GM23338 (cell line): ENCODE data around the gene FGFR3. TPM values are rescaled to one million over a fixed set of nuclear protein-coding genes. Genes with fewer than 3 reads are reported as not detected.

Experiments
- ATAC-seq: fragments of 200-7000 bp; cut with Tn5 transposase; 3 replicates; pipeline ENCODE4 v1.9.1; 2020
- DNase-seq: peaks from one replicate; pipeline ENCODE4 v3.0.0-alpha.2; 2015; ENCODE audit warnings: low spot score
- H2AFZ ChIP-seq: fragments of 200-600 bp; sonication (generic); 2 replicates; pipeline ENCODE4 v1.8.0; 2016; ENCODE audit warnings: antibody characterized with exemption, mild to moderate bottlenecking, moderate library complexity
- H3F3A ChIP-seq: fragments of 200-600 bp; sonication (generic); replicated peaks from 2 replicates; pipeline ENCODE4 v1.8.0; 2017; ENCODE audit warnings: antibody characterized with exemption, mixed run types, low read depth
- H3K27ac ChIP-seq: fragments of 200-600 bp; sonication (generic); 2 replicates; pipeline ENCODE4 v1.6.1; 2016; ENCODE audit warnings: low read depth
- H3K27me3 ChIP-seq: fragments of 200-600 bp; sonication (generic); 2 replicates; pipeline ENCODE4 v1.8.0; 2016; ENCODE audit warnings: mild to moderate bottlenecking, mixed run types, moderate library complexity; ENCODE audit not compliant: insufficient read depth
- H3K36me3 ChIP-seq: fragments of 200-600 bp; sonication (generic); 2 replicates; pipeline ENCODE4 v1.8.0; 2016; ENCODE audit warnings: mild to moderate bottlenecking; ENCODE audit not compliant: insufficient read depth
- H3K4me1 ChIP-seq: fragments of 200-600 bp; sonication (generic); 2 replicates; pipeline ENCODE4 v1.8.0; 2016; ENCODE audit warnings: mild to moderate bottlenecking, moderate library complexity; ENCODE audit not compliant: insufficient read depth
- H3K4me2 ChIP-seq: fragments of 200-600 bp; sonication (generic); 2 replicates; pipeline ENCODE4 v1.7.1; 2017; ENCODE audit warnings: mixed run types
- H3K4me3 ChIP-seq: fragments of 200-600 bp; sonication (generic); 2 replicates; pipeline ENCODE4 v1.6.1; 2016; ENCODE audit warnings: mixed run types
- H3K79me2 ChIP-seq: fragments of 200-600 bp; sonication (generic); replicated peaks from 2 replicates; pipeline ENCODE4 v1.8.0; 2017; ENCODE audit warnings: mild to moderate bottlenecking; ENCODE audit not compliant: insufficient read depth
- H3K9me2 ChIP-seq: fragments of 200-600 bp; sonication (generic); 2 replicates; pipeline ENCODE4 v1.8.0; 2017; ENCODE audit not compliant: insufficient read depth
- H4K20me1 ChIP-seq: fragments of 200-600 bp; sonication (generic); replicated peaks from 2 replicates; pipeline ENCODE4 v1.8.0; 2017; ENCODE audit warnings: mild to moderate bottlenecking; ENCODE audit not compliant: insufficient read depth
- H3K27ac Mint-ChIP-seq: 2 replicates; pipeline ENCODE4 v1.8.0; 2020; ENCODE audit warnings: inconsistent platforms, mild to moderate bottlenecking, moderate library complexity, mixed read lengths
- H3K27me3 Mint-ChIP-seq: 3 replicates; pipeline ENCODE4 v1.8.0; 2022; ENCODE audit warnings: low read depth, mild to moderate bottlenecking, moderate library complexity, mixed read lengths, inconsistent platforms; ENCODE audit not compliant: insufficient read depth, poor library complexity
- H3K36me3 Mint-ChIP-seq: 3 replicates; pipeline ENCODE4 v1.8.0; 2021; ENCODE audit warnings: low read depth, mild to moderate bottlenecking, inconsistent platforms, moderate library complexity, mixed read lengths
- H3K4me1 Mint-ChIP-seq: 3 replicates; pipeline ENCODE4 v1.8.0; 2020; ENCODE audit warnings: mild to moderate bottlenecking, inconsistent platforms, mixed read lengths
- H3K4me3 Mint-ChIP-seq: 3 replicates; pipeline ENCODE4 v1.8.0; 2021; ENCODE audit warnings: moderate library complexity, mild to moderate bottlenecking, inconsistent platforms, mixed read lengths
- H3K9me3 Mint-ChIP-seq: 3 replicates; pipeline ENCODE4 v1.8.0; 2020; ENCODE audit warnings: moderate library complexity, mild to moderate bottlenecking, inconsistent platforms, mixed read lengths
- CREB1 ChIP-seq: fragments of 250-450 bp; sonication (Bioruptor Pico); IDR thresholded peaks from 2 replicates; pipeline ENCODE4 v1.5.0; 2020; ENCODE audit warnings: low read depth, mild to moderate bottlenecking, moderate library complexity
- EZH2 ChIP-seq: fragments of 200-600 bp; sonication (generic); IDR thresholded peaks from one replicate; pipeline ENCODE4 v1.8.0; 2017; ENCODE audit warnings: antibody characterized with exemption, mild to moderate bottlenecking, low read depth; ENCODE audit not compliant: unreplicated experiment
- EZH2phosphoT487 ChIP-seq: fragments of 200-600 bp; sonication (generic); IDR thresholded peaks from one replicate; pipeline ENCODE4 v1.8.1; 2018; ENCODE audit warnings: antibody characterized with exemption; ENCODE audit not compliant: unreplicated experiment
- JUNB ChIP-seq: IDR thresholded peaks from one replicate; pipeline ENCODE4 v1.6.1; 2016; ENCODE audit warnings: antibody characterized with exemption; ENCODE audit not compliant: unreplicated experiment
- NANOG ChIP-seq: IDR thresholded peaks from 2 replicates; pipeline ENCODE4 v1.6.1; 2016; ENCODE audit warnings: antibody characterized with exemption, borderline replicate concordance
- POLR2AphosphoS5 ChIP-seq: IDR thresholded peaks from 2 replicates; pipeline ENCODE4 v1.6.1; 2016; ENCODE audit warnings: antibody characterized with exemption, low read depth
- REST ChIP-seq: IDR thresholded peaks from one replicate; pipeline ENCODE4 v1.6.1; 2018; ENCODE audit warnings: antibody characterized with exemption; ENCODE audit not compliant: unreplicated experiment
- STAT1 ChIP-seq: IDR thresholded peaks from one replicate; pipeline ENCODE4 v1.6.1; 2016; ENCODE audit warnings: antibody characterized with exemption; ENCODE audit not compliant: unreplicated experiment
- ZNF114 ChIP-seq: fragments of 250-450 bp; sonication (Bioruptor Pico); IDR thresholded peaks from 2 replicates; pipeline ENCODE4 v1.5.0; 2020; ENCODE audit warnings: mild to moderate bottlenecking, moderate library complexity
- ZNF331 ChIP-seq: fragments of 250-450 bp; sonication (Bioruptor Pico); IDR thresholded peaks from 2 replicates; pipeline ENCODE4 v1.5.0; 2020; ENCODE audit warnings: low read depth, mild to moderate bottlenecking, moderate library complexity
- polyA plus RNA-seq: library from polyadenylated mRNA; unstranded; fragments of >200 nt; fragmentation: Nextera tagmentation; extraction: Ambion mirVana; gene quantifications from 2 replicates; pipeline ENCODE4 v1.2.1, GENCODE V29; 2016
- total RNA-seq: library from RNA; depleted of rRNA; stranded (reverse); fragments of >200 nt; shearing (Covaris generic); gene quantifications from 2 replicates; pipeline ENCODE4 v1.2.3, GENCODE V29; 2014
- TF ChIP-seq, protein P1 (sequence below): fragments of 250-450 bp; sonication (Bioruptor Pico); IDR thresholded peaks from 2 replicates; pipeline ENCODE4 v1.5.0; 2020; ENCODE audit warnings: mild to moderate bottlenecking, moderate library complexity
- TF ChIP-seq, protein P2 (sequence below), 2 experiments: fragments of 200-600 bp in 1 of 2; sonication (generic) in 1 of 2; conservative IDR thresholded peaks; 2 replicates each; pipeline versions ENCODE4 v1.5.1 to v1.6.1; 2016 to 2017; ENCODE audit warnings: antibody characterized with exemption in 2 of 2, low read depth in 2 of 2, mild to moderate bottlenecking in 2 of 2, moderate library complexity in 1 of 2
- TF ChIP-seq, protein P3 (sequence below): IDR thresholded peaks from 2 replicates; pipeline ENCODE4 v1.6.1; 2016; ENCODE audit warnings: antibody characterized with exemption

FGFR3 gene
- total and polyA plus RNA-seq, 2 experiments from 2014 or later = 3.6 to 17.4 TPM

DNA sequence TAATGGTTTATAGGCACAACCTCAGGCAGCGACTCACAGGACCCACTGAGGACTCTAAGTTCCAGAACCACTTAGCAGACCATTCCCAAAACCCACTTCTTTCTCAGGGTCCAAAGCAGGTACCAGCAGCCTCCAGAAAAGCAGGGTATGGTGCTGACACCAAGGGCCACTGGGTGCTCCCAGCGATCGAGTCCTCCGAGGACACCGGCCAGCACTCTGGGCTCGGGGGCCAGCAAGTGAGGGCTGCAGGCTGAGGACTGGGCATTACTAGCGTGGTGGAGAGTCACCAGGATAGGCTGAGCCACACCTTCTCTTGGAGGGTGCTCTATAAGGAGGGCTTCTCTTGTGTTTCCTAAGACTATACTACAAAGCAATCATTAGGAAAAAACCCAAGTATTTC lies 43.6 kb downstream of the FGFR3 start:
- no peaks in the 10 kb centered on the region for H3K4me1 ChIP-seq
- H3K36me3 Mint-ChIP-seq = peaks cover 48% of the 10 kb centered on the region
- no peaks in the 10 kb centered on the region for H3F3A ChIP-seq
- peaks cover 7% of the 10 kb centered on the region for H3K27me3 Mint-ChIP-seq
- H3K27ac Mint-ChIP-seq = no peak overlapping the region
- no peaks in the 10 kb centered on the region for H3K9me3 Mint-ChIP-seq
- TF ChIP-seq CREB1 (no peak), EZH2phosphoT487 (no peak), POLR2AphosphoS5 (no peak), STAT1 (no peak), JUNB (no peak), ZNF331 (CRISPR knock-in tag) (no peak), ZNF114 (CRISPR knock-in tag) (no peak), NANOG (no peak), EZH2 (no peak), REST (no peak)
- TF ChIP-seq, protein P1, sequence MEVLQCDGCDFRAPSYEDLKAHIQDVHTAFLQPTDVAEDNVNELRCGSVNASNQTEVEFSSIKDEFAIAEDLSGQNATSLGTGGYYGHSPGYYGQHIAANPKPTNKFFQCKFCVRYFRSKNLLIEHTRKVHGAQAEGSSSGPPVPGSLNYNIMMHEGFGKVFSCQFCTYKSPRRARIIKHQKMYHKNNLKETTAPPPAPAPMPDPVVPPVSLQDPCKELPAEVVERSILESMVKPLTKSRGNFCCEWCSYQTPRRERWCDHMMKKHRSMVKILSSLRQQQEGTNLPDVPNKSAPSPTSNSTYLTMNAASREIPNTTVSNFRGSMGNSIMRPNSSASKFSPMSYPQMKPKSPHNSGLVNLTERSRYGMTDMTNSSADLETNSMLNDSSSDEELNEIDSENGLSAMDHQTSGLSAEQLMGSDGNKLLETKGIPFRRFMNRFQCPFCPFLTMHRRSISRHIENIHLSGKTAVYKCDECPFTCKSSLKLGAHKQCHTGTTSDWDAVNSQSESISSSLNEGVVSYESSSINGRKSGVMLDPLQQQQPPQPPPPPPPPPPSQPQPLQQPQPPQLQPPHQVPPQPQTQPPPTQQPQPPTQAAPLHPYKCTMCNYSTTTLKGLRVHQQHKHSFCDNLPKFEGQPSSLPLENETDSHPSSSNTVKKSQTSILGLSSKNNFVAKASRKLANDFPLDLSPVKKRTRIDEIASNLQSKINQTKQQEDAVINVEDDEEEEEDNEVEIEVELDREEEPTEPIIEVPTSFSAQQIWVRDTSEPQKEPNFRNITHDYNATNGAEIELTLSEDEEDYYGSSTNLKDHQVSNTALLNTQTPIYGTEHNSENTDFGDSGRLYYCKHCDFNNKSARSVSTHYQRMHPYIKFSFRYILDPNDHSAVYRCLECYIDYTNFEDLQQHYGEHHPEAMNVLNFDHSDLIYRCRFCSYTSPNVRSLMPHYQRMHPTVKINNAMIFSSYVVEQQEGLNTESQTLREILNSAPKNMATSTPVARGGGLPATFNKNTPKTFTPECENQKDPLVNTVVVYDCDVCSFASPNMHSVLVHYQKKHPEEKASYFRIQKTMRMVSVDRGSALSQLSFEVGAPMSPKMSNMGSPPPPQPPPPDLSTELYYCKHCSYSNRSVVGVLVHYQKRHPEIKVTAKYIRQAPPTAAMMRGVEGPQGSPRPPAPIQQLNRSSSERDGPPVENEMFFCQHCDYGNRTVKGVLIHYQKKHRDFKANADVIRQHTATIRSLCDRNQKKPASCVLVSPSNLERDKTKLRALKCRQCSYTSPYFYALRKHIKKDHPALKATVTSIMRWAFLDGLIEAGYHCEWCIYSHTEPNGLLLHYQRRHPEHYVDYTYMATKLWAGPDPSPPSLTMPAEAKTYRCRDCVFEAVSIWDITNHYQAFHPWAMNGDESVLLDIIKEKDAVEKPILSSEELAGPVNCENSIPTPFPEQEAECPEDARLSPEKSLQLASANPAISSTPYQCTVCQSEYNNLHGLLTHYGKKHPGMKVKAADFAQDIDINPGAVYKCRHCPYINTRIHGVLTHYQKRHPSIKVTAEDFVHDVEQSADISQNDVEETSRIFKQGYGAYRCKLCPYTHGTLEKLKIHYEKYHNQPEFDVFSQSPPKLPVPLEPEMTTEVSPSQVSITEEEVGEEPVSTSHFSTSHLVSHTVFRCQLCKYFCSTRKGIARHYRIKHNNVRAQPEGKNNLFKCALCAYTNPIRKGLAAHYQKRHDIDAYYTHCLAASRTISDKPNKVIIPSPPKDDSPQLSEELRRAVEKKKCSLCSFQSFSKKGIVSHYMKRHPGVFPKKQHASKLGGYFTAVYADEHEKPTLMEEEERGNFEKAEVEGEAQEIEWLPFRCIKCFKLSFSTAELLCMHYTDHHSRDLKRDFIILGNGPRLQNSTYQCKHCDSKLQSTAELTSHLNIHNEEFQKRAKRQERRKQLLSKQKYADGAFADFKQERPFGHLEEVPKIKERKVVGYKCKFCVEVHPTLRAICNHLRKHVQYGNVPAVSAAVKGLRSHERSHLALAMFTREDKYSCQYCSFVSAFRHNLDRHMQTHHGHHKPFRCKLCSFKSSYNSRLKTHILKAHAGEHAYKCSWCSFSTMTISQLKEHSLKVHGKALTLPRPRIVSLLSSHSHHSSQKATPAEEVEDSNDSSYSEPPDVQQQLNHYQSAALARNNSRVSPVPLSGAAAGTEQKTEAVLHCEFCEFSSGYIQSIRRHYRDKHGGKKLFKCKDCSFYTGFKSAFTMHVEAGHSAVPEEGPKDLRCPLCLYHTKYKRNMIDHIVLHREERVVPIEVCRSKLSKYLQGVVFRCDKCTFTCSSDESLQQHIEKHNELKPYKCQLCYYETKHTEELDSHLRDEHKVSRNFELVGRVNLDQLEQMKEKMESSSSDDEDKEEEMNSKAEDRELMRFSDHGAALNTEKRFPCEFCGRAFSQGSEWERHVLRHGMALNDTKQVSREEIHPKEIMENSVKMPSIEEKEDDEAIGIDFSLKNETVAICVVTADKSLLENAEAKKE (CRISPR knock-in tag) = no peak
- TF ChIP-seq, protein P2, sequence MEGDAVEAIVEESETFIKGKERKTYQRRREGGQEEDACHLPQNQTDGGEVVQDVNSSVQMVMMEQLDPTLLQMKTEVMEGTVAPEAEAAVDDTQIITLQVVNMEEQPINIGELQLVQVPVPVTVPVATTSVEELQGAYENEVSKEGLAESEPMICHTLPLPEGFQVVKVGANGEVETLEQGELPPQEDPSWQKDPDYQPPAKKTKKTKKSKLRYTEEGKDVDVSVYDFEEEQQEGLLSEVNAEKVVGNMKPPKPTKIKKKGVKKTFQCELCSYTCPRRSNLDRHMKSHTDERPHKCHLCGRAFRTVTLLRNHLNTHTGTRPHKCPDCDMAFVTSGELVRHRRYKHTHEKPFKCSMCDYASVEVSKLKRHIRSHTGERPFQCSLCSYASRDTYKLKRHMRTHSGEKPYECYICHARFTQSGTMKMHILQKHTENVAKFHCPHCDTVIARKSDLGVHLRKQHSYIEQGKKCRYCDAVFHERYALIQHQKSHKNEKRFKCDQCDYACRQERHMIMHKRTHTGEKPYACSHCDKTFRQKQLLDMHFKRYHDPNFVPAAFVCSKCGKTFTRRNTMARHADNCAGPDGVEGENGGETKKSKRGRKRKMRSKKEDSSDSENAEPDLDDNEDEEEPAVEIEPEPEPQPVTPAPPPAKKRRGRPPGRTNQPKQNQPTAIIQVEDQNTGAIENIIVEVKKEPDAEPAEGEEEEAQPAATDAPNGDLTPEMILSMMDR (conservative IDR thresholded peaks at IDR 0.05; ENCODE audit: low read depth in 2 of 2) = no peak
- TF ChIP-seq, protein P3, sequence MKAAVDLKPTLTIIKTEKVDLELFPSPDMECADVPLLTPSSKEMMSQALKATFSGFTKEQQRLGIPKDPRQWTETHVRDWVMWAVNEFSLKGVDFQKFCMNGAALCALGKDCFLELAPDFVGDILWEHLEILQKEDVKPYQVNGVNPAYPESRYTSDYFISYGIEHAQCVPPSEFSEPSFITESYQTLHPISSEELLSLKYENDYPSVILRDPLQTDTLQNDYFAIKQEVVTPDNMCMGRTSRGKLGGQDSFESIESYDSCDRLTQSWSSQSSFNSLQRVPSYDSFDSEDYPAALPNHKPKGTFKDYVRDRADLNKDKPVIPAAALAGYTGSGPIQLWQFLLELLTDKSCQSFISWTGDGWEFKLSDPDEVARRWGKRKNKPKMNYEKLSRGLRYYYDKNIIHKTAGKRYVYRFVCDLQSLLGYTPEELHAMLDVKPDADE = no peak
- ATAC-seq (no peak), DNase-seq (no peak)
- H2AFZ ChIP-seq = no peak overlapping the region
- H3K79me2 ChIP-seq = no peaks in the 10 kb centered on the region
- no peaks in the 10 kb centered on the region; the same call in none of the 2 replicates for H4K20me1 ChIP-seq
- H3K4me1 Mint-ChIP-seq = no peaks in the 10 kb centered on the region
- no peak overlapping the region for H3K4me3 Mint-ChIP-seq
- H3K36me3 ChIP-seq = peaks cover 20% of the 10 kb centered on the region
- no peaks in the 10 kb centered on the region for H3K9me2 ChIP-seq
- no peak overlapping the region for H3K4me3 ChIP-seq
- H3K27ac ChIP-seq = no peak overlapping the region
- no peaks in the 10 kb centered on the region for H3K27me3 ChIP-seq
- no peak overlapping the region for H3K4me2 ChIP-seq
